GM19035 (cell line): ENCODE results near the gene CLDN4.
"Not testable (repeated sequence)": the region's sequence is repeated elsewhere in the genome, so short reads cannot be mapped to it uniquely, and the experiment has no call there.

Experiments used
- ATAC-seq: cut with Tn5 transposase; IDR thresholded peaks from one replicate; pipeline ENCODE4 v1.9.1; 2021; ENCODE audit not compliant: unreplicated experiment

CLDN4 gene, protein sequence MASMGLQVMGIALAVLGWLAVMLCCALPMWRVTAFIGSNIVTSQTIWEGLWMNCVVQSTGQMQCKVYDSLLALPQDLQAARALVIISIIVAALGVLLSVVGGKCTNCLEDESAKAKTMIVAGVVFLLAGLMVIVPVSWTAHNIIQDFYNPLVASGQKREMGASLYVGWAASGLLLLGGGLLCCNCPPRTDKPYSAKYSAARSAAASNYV

DNA sequence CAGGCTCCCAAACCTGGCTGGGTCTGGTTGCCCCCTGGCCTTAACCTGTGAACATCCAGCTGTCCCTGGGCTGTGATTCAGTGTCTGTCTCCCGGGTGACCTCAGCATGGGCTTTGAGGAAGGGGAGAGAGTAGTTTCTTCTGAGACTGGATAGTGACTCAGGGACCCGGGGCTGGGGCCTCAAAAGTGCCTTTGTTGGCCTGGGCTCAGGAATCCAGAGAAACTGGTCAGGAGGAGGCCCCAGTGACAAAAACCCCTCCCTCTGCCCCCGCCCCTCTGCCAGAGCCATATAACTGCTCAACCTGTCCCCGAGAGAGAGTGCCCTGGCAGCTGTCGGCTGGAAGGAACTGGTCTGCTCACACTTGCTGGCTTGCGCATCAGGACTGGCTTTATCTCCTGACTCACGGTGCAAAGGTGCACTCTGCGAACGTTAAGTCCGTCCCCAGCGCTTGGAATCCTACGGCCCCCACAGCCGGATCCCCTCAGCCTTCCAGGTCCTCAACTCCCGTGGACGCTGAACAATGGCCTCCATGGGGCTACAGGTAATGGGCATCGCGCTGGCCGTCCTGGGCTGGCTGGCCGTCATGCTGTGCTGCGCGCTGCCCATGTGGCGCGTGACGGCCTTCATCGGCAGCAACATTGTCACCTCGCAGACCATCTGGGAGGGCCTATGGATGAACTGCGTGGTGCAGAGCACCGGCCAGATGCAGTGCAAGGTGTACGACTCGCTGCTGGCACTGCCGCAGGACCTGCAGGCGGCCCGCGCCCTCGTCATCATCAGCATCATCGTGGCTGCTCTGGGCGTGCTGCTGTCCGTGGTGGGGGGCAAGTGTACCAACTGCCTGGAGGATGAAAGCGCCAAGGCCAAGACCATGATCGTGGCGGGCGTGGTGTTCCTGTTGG is at the start of gene CLDN4:
Gene CLDN4, plus strand, starts transcription at position 316 of the 903 bp plus-strand sequence. Its CDS starts 206 bp downstream, at position 522.
- no peak for ATAC-seq

DNA sequence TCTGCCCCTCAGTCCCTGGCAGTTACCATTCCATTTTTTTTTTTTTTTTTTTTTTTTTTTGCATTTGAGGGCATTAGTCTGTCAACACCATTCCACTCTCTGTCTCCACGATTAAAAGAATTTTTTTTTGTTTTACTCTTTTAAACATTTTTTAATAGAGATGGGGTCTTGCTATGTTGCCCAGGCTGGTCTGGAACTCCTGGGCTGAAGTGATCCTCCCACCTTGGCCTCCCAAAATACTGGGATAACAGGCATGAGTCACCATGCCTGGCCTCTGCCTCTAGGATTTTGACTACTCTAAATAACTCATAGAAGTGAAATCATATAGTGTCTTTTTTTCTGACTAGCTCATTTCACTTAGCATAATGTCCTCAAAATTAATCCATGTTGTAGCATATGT is 44.2 kb upstream of the CLDN4 start:
- ATAC-seq = no peak

DNA sequence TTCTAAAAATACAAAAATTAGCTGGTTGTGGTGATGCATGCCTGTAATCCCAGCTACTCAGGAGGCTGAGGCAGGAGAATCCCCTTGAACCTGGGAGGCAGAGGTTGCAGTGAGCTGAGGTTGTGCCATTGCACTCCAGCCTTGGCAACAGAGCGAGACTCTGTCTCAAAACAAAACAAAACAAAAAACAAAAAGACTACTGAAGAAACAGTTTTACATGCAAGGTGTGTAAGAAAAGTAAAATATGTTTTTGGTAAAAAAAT is 43.1 kb upstream of the CLDN4 start:
- ATAC-seq = not testable (repeated sequence)

DNA sequence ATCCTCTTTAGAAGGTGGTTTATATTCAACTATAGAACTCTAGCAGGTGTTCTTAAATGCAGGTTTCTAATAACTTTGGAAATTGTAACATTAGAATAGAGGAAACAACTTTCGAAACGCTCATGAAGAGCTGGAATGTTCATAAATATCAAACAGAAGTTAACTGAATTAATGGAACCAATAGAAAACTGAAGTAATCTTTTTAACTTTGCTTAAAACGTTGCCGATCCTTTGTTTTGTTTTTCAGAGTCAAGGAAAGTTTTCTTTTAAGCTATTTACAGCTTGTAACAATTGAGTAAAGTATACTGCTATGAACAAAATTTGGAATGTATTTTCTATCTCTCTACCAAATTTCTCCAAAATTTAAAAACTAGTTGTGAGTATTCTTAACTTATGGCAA is 41.7 kb upstream of the CLDN4 start:
- ATAC-seq = no peak

- ATAC-seq = not testable (repeated sequence)
These were observed 39.6 kb upstream of the CLDN4 start for GRCh38 chr7:73791170-73791690.

DNA sequence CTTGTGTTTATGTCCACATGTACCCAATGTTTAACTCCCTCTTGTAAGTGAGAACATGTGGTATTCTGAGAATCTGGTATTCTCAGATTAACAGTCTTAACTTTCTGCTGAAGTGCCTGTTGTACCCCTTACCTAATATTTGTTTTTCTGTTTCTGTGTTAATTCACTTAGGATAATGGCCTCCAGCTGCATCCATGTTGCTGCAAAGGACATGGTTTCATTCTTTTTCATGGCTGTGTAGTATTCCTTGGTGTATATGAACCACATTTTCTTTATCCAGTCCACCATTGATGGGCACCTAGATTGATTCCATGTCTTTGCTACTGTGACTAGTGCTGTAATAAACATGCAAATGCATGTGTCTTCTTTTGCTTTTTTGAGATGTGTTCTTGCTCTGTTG is 35.6 kb upstream of the CLDN4 start:
- not testable (repeated sequence) for ATAC-seq

- not testable (repeated sequence) for ATAC-seq
These were observed 34.1 kb upstream of the CLDN4 start for GRCh38 chr7:73796656-73797055.

- ATAC-seq = not testable (repeated sequence)
These were observed 33.6 kb upstream of the CLDN4 start for GRCh38 chr7:73797176-73797575.

DNA sequence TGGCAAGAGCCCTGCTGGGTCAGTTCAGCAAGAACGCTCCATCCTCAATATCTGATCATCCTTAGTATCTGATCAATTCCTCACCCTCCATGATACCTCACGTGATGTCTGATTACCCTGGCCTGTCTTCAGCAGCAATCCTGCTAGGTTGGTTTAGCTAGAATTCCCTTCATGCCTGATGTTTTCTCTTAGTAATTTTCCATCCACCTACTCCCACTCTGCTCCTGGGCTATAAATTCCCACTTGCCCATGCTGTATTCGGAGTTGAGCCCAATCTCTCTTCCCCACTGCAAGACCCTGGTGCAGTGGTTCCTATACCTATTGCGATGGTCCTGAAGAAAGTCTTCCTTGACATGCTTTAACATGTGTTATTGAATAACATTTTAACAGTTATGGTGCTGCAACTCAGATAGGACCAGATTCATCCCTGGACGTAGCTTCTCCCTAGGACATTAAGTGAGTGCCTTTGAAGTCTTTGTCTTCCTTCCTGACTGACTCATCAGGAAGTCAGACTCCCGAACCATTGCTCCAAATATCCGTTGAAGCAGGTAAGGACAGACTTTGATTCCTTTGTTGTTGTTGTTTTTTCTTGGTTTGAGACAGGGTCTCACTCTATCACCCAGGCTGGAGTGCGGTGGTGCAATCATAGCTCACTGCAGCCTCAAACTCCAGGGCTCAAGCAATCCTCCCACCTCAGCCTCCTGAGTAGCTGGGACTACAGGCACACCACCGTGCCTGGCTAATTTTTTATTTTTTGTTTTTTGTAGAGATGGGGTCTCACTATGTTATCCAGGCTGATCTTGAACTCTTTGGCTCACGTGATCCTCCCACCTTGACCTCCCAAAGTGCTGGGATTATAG is 31.3 kb upstream of the CLDN4 start:
- ATAC-seq = no peak

DNA sequence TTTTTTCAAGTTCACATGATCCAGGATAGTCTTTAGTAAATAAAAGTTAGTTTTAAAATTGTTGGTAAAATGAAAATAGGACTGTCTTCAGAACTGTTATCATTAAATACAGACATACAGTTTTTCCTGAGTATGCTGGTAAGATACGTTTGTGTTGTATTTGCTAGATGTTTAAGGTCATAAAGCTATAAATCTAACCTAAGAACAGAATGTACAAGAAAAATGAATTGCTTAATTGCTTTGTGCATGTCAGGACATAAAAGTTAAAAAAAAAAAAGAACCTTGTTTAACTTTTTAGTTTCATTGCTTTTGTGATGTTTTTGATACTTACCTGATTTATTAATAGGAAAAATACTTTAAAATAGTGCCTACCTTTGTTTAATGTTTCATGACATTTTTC is 29.2 kb upstream of the CLDN4 start:
- no peak for ATAC-seq

- ATAC-seq = no peak
These were observed 28.3 kb upstream of the CLDN4 start for GRCh38 chr7:73802459-73802858.

GRCh38 chr7:73809467-73809951 is 21.3 kb upstream of the CLDN4 start:
- no peak for ATAC-seq

DNA sequence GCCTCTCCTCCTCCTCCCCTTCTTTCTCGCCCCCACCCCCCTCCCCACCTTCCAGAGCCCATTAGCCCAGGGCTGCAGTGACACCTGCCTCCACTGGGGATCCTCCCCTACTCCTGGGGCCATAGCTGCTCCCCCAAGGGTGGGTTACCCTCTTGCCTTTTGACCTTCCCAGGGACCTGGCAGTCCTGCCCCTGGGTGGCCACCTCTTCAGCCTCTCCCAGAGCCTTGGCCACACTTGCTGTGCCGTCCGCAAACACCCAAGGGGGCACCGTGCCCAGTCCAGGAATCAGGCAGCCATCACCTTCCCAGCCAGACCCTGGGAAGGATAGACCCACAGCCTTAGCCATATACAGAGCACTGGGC is 19.8 kb upstream of the CLDN4 start:
- ATAC-seq = no peak

DNA sequence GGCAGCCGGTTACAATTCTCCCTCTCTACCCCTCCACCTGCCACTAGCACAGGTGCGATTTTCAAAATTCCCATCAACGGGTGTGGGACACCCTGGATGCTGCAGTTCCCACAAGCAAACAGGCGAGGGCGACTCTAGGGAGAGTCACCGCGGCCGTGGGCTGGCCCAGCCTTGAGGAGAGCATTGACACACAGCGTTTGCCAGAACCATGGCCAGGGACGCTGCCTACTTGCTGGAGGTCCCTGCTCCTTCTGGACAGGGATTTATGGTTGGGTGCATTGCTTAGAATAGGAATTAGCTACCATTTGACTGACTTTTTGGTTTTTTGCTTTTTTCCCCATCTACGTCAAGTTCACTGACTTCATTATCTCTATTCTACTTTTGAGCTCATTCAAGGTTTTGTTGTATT is 19.0 kb upstream of the CLDN4 start:
- ATAC-seq = no peak

- ATAC-seq = no peak
These were observed 17.8 kb upstream of the CLDN4 start for GRCh38 chr7:73812996-73813395.

DNA sequence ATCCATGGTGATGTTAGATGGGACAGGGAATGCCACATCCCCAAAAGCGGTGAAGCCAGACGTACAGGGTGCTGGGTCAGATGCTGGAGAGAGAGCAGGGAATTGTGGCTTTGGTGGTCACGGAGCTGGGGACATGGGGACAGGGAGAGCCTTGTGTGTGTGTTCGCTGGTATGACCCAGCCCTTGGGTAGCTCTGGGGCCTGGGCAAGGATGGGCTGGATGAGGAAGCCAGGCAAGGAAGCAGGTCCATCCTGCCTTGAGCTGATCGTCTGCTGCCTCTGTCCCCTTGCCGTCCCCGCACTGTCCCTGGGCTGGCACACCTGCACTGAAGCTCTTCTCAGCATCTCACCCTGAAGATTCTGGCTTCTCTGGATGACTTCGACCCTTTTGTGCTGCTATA is 15.4 kb upstream of the CLDN4 start:
- ATAC-seq = no peak

GRCh38 chr7:73817121-73817520 is 13.7 kb upstream of the CLDN4 start:
- no peak for ATAC-seq

DNA sequence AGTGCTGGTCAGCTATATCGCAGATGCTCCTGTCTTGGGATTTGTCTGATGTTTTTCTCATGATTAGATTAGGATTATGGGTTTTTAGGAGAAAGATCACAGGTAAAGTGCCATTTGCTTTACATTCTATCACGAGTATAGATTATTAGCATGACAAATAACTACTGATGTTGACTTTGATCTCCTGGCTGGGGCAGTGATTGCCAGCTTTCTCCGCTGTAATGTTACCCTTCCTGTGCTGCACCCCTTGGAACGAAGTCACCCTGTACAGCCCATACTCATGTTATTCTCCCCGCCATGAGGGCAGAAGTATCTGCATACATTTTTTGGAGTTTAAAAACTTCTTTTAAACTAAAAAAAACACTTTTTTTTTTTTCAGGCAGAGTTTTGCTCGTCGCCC is 10.8 kb upstream of the CLDN4 start:
- no peak for ATAC-seq

DNA sequence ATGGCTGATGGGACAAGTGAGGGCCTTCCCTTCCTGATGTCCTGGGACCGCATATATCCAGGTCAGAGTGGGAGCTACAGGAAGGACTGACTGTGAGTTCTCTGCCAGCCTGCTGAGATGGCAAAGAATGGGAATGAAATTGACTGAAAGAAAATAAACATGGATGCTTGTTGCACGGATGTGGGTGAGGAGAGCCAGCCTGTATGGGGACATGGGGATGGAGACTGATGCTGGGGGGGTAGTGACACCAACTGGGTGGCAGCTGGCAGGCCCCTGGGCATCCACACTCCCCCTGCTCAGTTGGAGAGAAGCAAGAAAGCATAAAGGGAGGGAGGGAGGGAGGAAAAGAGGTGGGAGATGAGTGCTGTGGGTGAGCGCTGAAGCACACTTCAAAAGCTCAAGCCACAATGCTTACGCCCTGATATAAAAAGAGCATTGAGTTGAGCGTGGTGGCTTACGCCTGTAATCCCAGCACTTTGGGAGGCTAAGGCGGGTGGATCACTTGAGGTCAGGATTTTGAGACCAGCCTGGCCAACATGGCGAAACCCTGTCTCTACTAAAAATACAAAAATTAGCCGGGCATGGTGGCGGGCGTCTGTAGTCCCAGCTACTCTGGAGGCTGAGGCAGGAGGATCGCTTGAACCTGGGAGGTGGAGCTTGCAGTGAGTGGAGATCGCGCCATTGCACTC is 9.1 kb upstream of the CLDN4 start:
- ATAC-seq = not testable (repeated sequence)

- no peak for ATAC-seq
These were observed 8.2 kb upstream of the CLDN4 start for GRCh38 chr7:73822319-73823173.
